Stimulated activated CD8-positive, alpha-beta memory T cell treated with anti-CD3 and anti-CD28 coated beads, Interleukin-7, amount 100 ng/mL, for 24 hours (primary cell): ENCODE measurements around the gene FAM107B.
"Not testable (repeated sequence)": the region's sequence is repeated elsewhere in the genome, so short reads cannot be mapped to it uniquely, and the experiment has no call there.

ENCODE experiments used
- DNase-seq: peaks from one replicate; pipeline ENCODE4 v3.0.0-alpha.2; 2020; ENCODE audit warnings: low read depth

The FAM107B gene

DNA sequence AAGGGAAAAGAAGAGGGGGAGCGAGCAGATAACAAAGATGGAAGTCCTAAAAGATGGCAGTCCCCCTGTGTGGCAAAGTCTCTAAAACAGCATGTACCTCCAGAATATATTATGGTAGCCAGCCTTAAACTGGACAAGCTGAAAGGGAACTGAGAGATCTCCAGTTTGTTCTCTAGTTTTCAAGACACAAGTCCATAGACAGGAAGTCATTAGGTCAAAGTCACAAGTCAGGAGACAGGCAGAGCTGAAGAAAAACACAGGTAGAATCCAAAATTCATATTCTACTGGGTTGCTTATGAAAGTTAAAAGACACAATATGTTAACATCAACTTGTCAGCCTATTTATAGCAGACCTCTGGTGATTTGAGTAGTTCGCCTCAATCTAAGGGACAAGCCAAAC, 38.7 kb downstream of the FAM107B start:
- no peak for DNase-seq

GRCh38 chr10:14731875-14732512, 42.7 kb downstream of the FAM107B start:
- DNase-seq, result no peak

DNA sequence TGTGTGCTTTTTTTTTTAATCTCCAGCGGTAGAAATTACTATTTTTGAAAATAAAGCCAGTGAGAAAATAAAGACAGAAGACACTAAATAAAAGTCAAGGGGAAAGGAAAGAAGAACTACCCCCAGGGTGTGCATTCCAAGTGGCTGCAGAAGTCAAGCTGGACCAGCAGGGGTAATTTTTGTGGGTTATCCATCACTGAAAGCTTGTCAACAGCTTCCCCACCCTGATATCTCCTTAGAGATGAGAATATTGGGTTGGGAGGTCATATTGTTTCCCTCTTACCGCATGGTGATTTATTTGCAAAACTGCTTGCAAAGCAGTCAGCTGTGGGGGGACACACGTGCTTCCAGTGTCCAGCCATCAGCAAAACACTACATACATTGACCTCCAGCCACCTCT, 46.4 kb downstream of the FAM107B start:
- no peak for DNase-seq

DNA sequence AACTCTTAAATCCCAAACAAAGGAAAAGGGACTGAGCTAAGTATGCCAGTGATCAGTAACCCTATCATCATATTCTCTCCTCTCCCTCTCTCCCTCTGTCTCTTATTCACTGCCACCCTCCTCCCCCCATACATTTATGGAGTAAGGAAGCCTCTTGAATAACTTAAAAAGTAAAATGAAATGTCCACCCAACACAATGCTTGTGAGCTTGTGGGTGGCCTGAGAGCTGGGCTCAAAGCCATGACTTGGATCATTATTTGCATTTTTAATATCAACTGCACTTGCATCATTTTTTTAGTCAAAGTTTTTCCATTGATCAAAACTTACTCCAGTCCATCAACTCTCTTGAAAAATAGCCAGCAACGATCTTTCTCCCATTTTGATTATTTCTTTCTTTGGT, 46.8 kb downstream of the FAM107B start:
- no peak for DNase-seq

- DNase-seq, result no peak
Measured at GRCh38 chr10:14727465-14727864, 47.2 kb downstream of the FAM107B start.

- DNase-seq, result no peak
Measured at GRCh38 chr10:14724931-14725330, 49.8 kb downstream of the FAM107B start.

GRCh38 chr10:14723052-14723689, 51.5 kb downstream of the FAM107B start:
- no peak for DNase-seq

DNA sequence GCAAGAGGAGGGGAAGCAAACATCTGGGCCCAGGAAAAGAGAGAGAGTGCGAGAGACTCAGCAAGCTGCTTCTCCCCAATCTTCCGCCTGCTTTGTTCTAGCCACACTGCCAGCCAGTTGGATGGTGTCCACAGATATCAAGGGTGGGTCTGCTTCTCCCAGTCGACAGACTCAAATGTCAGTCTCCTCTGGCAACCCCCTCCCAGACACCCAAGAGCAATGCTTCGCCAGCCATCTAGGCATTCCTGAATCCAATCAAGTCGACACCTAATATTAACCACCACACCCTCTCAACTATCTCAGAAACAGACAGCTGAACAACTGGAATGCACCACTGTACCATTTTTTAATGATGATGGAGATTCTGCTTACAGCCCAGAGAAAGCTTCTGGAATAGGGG, 57.1 kb downstream of the FAM107B start:
- DNase-seq, result no peak

GRCh38 chr10:14712991-14713424, 61.7 kb downstream of the FAM107B start:
- no peak for DNase-seq

DNA sequence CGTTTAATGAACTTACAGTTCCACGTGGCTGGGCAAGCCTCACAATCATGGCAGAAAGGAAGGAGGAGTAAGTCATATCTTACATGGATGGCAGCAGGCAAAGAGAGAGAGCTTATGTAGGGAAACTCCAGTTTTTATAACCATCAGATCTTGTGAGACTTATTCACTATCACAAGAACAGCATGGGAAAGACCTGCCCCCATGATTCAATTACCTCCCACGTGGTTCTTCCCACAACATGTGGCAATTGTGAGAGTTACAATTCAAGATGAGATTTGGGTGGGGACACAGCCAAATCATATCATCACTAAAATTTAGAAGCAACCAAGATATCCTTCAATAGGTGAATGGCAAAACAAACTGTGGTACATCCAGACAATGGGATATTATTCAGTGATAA, 65.4 kb downstream of the FAM107B start:
- not testable (repeated sequence) for DNase-seq

GRCh38 chr10:14707481-14707880, 67.2 kb downstream of the FAM107B start:
- DNase-seq, result no peak

DNA sequence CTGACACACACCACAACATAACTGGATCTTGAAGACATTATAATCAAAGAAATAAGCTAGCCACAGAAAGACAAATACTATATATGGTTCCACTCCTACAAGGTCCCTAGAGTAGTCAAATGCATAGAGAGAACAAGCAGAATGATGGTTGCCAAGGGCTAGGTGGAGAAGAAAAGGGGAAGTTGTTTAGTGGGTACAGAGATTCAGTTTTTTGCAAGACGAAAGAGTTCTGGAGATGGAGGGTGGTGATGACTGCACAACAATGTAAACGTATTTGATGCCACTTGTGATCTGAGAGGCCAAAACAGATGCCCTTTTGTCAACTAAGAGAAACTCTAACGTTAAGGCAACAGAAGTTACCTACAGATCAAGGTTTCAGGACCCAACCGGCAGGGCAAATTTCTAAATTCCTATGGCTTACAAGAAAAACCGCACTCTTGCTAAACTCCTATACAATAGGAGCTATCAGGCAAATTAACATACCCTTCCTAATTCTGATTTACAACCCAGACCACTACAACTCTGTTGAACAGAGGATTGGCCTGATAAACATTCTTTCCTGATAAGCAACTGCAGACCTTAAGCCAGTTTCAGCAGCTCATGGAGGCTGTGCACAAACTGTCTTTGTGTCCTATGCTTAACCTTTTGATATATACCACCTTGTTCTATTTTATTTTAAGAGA, 69.0 kb downstream of the FAM107B start:
- DNase-seq, result no peak

DNA sequence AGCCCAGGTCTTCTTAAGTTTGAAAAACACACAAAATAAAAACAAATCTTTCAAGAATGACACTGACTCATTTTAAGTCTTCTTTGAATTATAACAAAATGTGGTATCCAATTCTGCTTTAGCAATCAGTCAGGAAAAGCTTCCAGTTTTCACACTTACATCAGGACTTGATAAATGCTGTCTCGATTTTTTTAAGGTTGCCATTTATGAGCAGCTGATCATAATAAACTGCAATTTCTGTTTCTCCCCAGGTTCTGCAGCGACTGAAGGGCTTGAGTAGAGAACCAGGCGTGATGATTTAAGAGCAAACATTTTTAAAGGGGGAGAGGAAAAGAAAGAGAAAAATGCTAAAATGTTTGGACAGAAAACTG, 71.1 kb downstream of the FAM107B start:
- no peak for DNase-seq

GRCh38 chr10:14701466-14701865, 73.2 kb downstream of the FAM107B start:
- no peak for DNase-seq

- DNase-seq, result no peak
Measured at GRCh38 chr10:14700546-14700945, 74.2 kb downstream of the FAM107B start.

- DNase-seq, result no peak
Measured at GRCh38 chr10:14699482-14699881, 75.2 kb downstream of the FAM107B start.

- no peak for DNase-seq
Measured at GRCh38 chr10:14698829-14699170, 75.9 kb downstream of the FAM107B start.

DNA sequence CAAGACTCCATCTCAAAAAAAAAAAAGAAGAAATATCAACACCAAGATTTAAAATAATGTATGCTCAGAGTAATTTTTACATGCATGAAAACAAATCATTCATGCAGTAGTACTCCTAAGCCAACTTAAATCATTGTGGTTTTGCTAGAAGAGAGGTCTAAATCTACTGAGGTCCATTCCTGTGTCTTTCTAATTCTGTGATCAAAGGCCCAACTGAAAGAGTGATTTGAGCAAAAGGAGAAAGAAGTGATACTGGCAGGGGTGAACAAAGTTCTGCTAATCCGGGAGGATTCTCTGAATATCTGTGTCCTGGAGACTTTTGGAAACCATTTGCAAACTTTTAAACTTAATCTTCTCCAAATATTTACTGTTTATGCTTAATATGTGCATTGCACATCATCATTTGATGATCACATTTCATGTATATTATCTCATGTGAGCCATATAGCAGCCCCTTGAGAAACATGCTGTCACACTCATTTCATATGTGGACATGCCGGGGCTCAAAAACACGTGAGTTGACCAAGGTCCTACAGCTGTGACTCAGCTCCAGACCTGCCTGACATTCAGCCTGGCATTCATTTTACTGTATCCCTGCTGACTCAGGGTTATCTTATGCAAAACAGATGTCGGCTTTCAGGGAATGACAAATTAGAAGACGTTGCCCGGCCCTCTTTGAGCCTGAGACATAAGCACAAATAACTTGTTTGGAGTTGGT, 76.4 kb downstream of the FAM107B start:
- DNase-seq, result no peak

DNA sequence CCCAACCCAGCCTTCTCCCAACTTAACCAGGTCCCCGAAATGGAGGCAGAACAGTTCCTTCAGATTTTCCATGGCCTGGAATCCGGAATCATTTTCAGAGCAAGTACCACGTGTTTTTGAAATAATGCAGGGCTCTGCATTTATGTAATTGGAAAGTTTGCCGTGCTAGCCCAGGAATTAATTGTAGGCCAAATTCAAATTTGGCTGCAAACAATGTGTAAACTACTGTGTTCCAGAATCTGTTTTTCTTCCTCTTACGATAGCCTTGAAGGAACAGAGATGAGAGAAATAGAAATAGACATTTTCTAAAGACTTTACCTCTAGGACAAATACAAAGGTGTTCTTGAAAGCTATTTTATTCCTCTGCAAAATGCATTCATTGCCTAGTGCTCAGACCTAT, 77.4 kb downstream of the FAM107B start:
- no peak for DNase-seq

- no peak for DNase-seq
Measured at GRCh38 chr10:14696821-14697220, 77.9 kb downstream of the FAM107B start.

- DNase-seq, result no peak
Measured at GRCh38 chr10:14695847-14696480, 78.7 kb downstream of the FAM107B start.

GRCh38 chr10:14693891-14694290, 80.8 kb downstream of the FAM107B start:
- no peak for DNase-seq
